ENCODE data around the gene PRKRIP1. TPM values are rescaled to one million over a fixed set of nuclear protein-coding genes. Genes with fewer than 3 reads are reported as not detected.
A peak's percentile ranks its signal among the peaks of the same experiment; 100 is the strongest.

PRKRIP1 gene
- polyA plus RNA-seq, 1 donor (not counting 4 experiments of a cell fraction or from before 2014, with no cell fraction given), result 12.5 TPM

- Histone ChIP-seq H3K4me2 (ENCODE audit: control insufficient read depth, extremely low read depth, insufficient read depth, low read depth, low read length) (no peak overlapping the region), H3K9me3 (ENCODE audit: control insufficient read depth, low read depth, low read length) (no peaks in the 10 kb centered on the region), H3K9me1 (ENCODE audit: control insufficient read depth, extremely low read depth, insufficient read depth, low read length) (no peaks in the 10 kb centered on the region), H3K4me1 (ENCODE audit: control insufficient read depth, extremely low read depth, insufficient read depth, low read length) (peaks cover 10% of the 10 kb centered on the region), H2AFZ (ENCODE audit: control insufficient read depth, low read length) (no peak overlapping the region), H3K9ac (ENCODE audit: control insufficient read depth, extremely low read depth, insufficient read depth, low read length) (no peak overlapping the region), H3K79me2 (ENCODE audit: control insufficient read depth, insufficient read depth, low read length) (no peaks in the 10 kb centered on the region), H3K27me3 (ENCODE audit: control insufficient read depth, extremely low read depth, insufficient read depth, low read length) (no peaks in the 10 kb centered on the region), H3K27ac (ENCODE audit: control insufficient read depth, insufficient read depth, low read length) (no peak overlapping the region), H3K36me3 (ENCODE audit: control insufficient read depth in 2 of 2, extremely low read depth in 1 of 2, insufficient read depth in 2 of 2, low read length in 2 of 2) (no peaks in the 10 kb centered on the region), H3K4me3 (ENCODE audit: control insufficient read depth in 2 of 3, extremely low read depth in 1 of 3, insufficient read depth in 2 of 3, low read depth in 1 of 3, low read length in 3 of 3) (no peak overlapping the region), H4K20me1 (ENCODE audit: control insufficient read depth, extremely low read depth, insufficient read depth, low read length) (no peaks in the 10 kb centered on the region)
- dilution Hi-C loops (cut with MboI; ENCODE audit: extremely low pct_ligation_motif_present, low sequenced_read_pairs), result no loop called here
- TF ChIP-seq EZH2 (IDR thresholded peaks at IDR 0.05; ENCODE audit: low read length), result no peak
- TF ChIP-seq, protein P1, sequence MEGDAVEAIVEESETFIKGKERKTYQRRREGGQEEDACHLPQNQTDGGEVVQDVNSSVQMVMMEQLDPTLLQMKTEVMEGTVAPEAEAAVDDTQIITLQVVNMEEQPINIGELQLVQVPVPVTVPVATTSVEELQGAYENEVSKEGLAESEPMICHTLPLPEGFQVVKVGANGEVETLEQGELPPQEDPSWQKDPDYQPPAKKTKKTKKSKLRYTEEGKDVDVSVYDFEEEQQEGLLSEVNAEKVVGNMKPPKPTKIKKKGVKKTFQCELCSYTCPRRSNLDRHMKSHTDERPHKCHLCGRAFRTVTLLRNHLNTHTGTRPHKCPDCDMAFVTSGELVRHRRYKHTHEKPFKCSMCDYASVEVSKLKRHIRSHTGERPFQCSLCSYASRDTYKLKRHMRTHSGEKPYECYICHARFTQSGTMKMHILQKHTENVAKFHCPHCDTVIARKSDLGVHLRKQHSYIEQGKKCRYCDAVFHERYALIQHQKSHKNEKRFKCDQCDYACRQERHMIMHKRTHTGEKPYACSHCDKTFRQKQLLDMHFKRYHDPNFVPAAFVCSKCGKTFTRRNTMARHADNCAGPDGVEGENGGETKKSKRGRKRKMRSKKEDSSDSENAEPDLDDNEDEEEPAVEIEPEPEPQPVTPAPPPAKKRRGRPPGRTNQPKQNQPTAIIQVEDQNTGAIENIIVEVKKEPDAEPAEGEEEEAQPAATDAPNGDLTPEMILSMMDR (optimal IDR thresholded peaks at IDR 0.05 in 1 of 3, IDR thresholded peaks at IDR 0.05 in 1 of 3, conservative IDR thresholded peaks at IDR 0.05 in 1 of 3; ENCODE audit: extremely low read depth in 1 of 3, insufficient read depth in 2 of 3, low read length in 3 of 3), result no peak
- no peak for FAIRE-seq
- DNase-seq (ENCODE audit: low read depth, low spot score), result no peak
These were observed 53.0 kb downstream of the PRKRIP1 start for GRCh38 chr7:102449136-102449535.

DNA sequence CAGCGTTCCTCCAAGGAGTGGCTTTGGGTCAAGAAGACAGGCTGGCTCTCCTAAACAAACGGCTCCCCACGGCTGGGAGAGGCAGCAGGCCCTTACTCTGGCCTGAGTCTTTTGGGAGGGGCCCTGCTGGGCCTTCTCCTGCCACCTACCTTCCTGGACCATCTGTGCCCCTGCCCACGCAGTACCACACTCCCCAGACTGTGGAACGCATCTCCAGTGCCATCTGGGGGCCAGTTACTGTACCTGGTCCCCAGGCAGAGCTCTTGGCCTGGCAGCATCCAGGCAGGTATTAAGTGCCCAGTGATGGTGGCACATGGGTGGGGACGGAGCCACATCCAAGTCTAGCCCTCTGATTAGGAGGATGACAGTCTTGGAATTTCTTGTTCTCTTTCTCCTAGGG, 54.1 kb downstream of the PRKRIP1 start:
- no peak for DNase-seq (ENCODE audit: low read depth, low spot score)
- H3K9ac ChIP-seq (ENCODE audit: control insufficient read depth, extremely low read depth, insufficient read depth, low read length), result no peak overlapping the region
- H3K27me3 ChIP-seq (ENCODE audit: control insufficient read depth, extremely low read depth, insufficient read depth, low read length), result no peaks in the 10 kb centered on the region
- FAIRE-seq, result no peak
- no peaks in the 10 kb centered on the region for H3K9me3 ChIP-seq (ENCODE audit: control insufficient read depth, low read depth, low read length)
- no peak overlapping the region for H3K4me2 ChIP-seq (ENCODE audit: control insufficient read depth, extremely low read depth, insufficient read depth, low read depth, low read length)
- no peak overlapping the region for H3K27ac ChIP-seq (ENCODE audit: control insufficient read depth, insufficient read depth, low read length)
- peaks cover 10% of the 10 kb centered on the region for H3K4me1 ChIP-seq (ENCODE audit: control insufficient read depth, extremely low read depth, insufficient read depth, low read length)
- H3K36me3 ChIP-seq (ENCODE audit: control insufficient read depth in 2 of 2, extremely low read depth in 1 of 2, insufficient read depth in 2 of 2, low read length in 2 of 2), result no peaks in the 10 kb centered on the region
- TF ChIP-seq, protein P1 (optimal IDR thresholded peaks at IDR 0.05 in 1 of 3, IDR thresholded peaks at IDR 0.05 in 1 of 3, conservative IDR thresholded peaks at IDR 0.05 in 1 of 3; ENCODE audit: extremely low read depth in 1 of 3, insufficient read depth in 2 of 3, low read length in 3 of 3), result peak in 1 of 3 experiments; percentile 48
- TF ChIP-seq EZH2 (IDR thresholded peaks at IDR 0.05; ENCODE audit: low read length), result no peak
- H4K20me1 ChIP-seq (ENCODE audit: control insufficient read depth, extremely low read depth, insufficient read depth, low read length), result no peaks in the 10 kb centered on the region
- dilution Hi-C loops (cut with MboI; ENCODE audit: extremely low pct_ligation_motif_present, low sequenced_read_pairs), result no loop called here
- H3K79me2 ChIP-seq (ENCODE audit: control insufficient read depth, insufficient read depth, low read length), result no peaks in the 10 kb centered on the region
- no peak overlapping the region for H3K4me3 ChIP-seq (ENCODE audit: control insufficient read depth in 2 of 3, extremely low read depth in 1 of 3, insufficient read depth in 2 of 3, low read depth in 1 of 3, low read length in 3 of 3)
- H3K9me1 ChIP-seq (ENCODE audit: control insufficient read depth, extremely low read depth, insufficient read depth, low read length), result no peaks in the 10 kb centered on the region
- H2AFZ ChIP-seq (ENCODE audit: control insufficient read depth, low read length), result no peak overlapping the region
